HepG2 (cell line): Measurements from ENCODE around the gene MDH2. TPM values are rescaled to one million over a fixed set of nuclear protein-coding genes. Genes with fewer than 3 reads are reported as not detected.
A peak's percentile ranks its signal among the peaks of the same experiment; 100 is the strongest.

Experiments
- ATAC-seq: fragments of 200-7000 bp; cut with Tn5 transposase; 3 replicates; pipeline ENCODE4 v1.9.1; 2020; ENCODE audit warnings: mild to moderate bottlenecking, moderate library complexity
- BruUV-seq: library from RNA; stranded (reverse); fragments of 400-500 nt; replicated peaks from 2 replicates; lab custom pipeline; 2021; lab: Mats Ljungman, UMichigan
- CTCF ChIA-PET: fragments of 300-600 bp; formaldehyde crosslinking; extraction: SDS; loops from one replicate; lab custom pipeline; 2021; ENCODE audit warnings: low total read pairs, inconsistent platforms, low intra/inter-chr PET ratio; lab: Yijun Ruan, JAX
- POLR2A ChIA-PET: fragments of 350-600 bp; sonication (Branson Sonifier 250); formaldehyde crosslinking; loops from one replicate; lab custom pipeline; 2020; ENCODE audit warnings: antibody characterized with exemption, inconsistent platforms; lab: Yijun Ruan, JAX
- DNase-seq: peaks from one replicate; pipeline ENCODE4 v3.0.0-alpha.2; 2015; ENCODE audit warnings: low spot score
- FAIRE-seq: peaks from 3 replicates; lab custom pipeline; 2011; peaks lifted over from hg19 to GRCh38; lab: Jason Lieb, UNC
- H2AFZ ChIP-seq: one replicate; pipeline ENCODE4 v1.6.1; 2011; ENCODE audit warnings: low read length, inconsistent platforms
- H3K27ac ChIP-seq: fragments of 300-600 bp; 3 replicates; pipeline ENCODE4 v1.8.0; 2011; ENCODE audit warnings: mixed run types, mild to moderate bottlenecking, mixed read lengths, low read length, inconsistent platforms; ENCODE audit not compliant: insufficient read depth; ENCODE audit errors: extremely low read length
- H3K27me3 ChIP-seq, 2 experiments: fragments of 200-600 bp in 1 of 2; 2 replicates in 1 of 2; 3 replicates in 1 of 2; pipeline versions ENCODE4 v1.6.0 to v1.8.0; 2011; ENCODE audit warnings: low read length in 2 of 2, mild to moderate bottlenecking in 2 of 2, moderate library complexity in 2 of 2, inconsistent platforms in 1 of 2; ENCODE audit not compliant: insufficient read depth in 2 of 2, control insufficient read depth in 1 of 2
- H3K36me3 ChIP-seq, 2 experiments: fragments of 200-600 bp in 1 of 2; replicated peaks in 1 of 2; 2 replicates in 1 of 2; 3 replicates in 1 of 2; pipeline versions ENCODE4 v1.5.1 to v1.8.0; 2011; ENCODE audit warnings: low read length in 2 of 2, inconsistent platforms in 1 of 2; ENCODE audit not compliant: insufficient read depth in 2 of 2, control insufficient read depth in 1 of 2
- H3K4me1 ChIP-seq: 2 replicates; pipeline ENCODE4 v1.5.1; 2012; ENCODE audit warnings: low read length, inconsistent platforms; ENCODE audit not compliant: insufficient read depth
- H3K4me2 ChIP-seq: 2 replicates; pipeline ENCODE4 v1.6.0; 2011; ENCODE audit warnings: low read depth, low read length, inconsistent platforms
- H3K4me3 ChIP-seq, 3 experiments: fragments of 200-600 bp in 1 of 3; sonication (generic), shearing (Covaris generic) in 1 of 3; replicated peaks in 1 of 3; 2 replicates each; pipeline ENCODE4 v1.5.1; 2011 to 2016; ENCODE audit warnings: low read length in 3 of 3, inconsistent platforms in 2 of 3, low read depth in 2 of 3, mild to moderate bottlenecking in 2 of 3, control low read depth in 1 of 3, mixed read lengths in 1 of 3; ENCODE audit not compliant: insufficient read depth in 1 of 3
- H3K79me2 ChIP-seq: one replicate; pipeline ENCODE4 v1.6.1; 2011; ENCODE audit warnings: low read length, inconsistent platforms; ENCODE audit not compliant: insufficient read depth
- H3K9ac ChIP-seq: 2 replicates; pipeline ENCODE4 v1.6.0; 2011; ENCODE audit warnings: mild to moderate bottlenecking, low read depth, low read length, inconsistent platforms; ENCODE audit not compliant: insufficient read depth
- H3K9me3 ChIP-seq: 2 replicates; pipeline ENCODE4 v1.5.1; 2012; ENCODE audit warnings: mild to moderate bottlenecking, low read length
- H4K20me1 ChIP-seq: 2 replicates; pipeline ENCODE4 v1.6.0; 2011; ENCODE audit warnings: inconsistent platforms, mild to moderate bottlenecking, low read length, moderate library complexity; ENCODE audit not compliant: insufficient read depth
- MAFF ChIP-seq: IDR thresholded peaks from 2 replicates; pipeline ENCODE4 v1.6.1; 2011; ENCODE audit warnings: low read depth, low read length, improper control_type of control experiment
- MAFK ChIP-seq, 2 experiments: IDR thresholded peaks in 1 of 2; conservative IDR thresholded peaks in 1 of 2; 2 replicates each; pipeline ENCODE4 v1.6.1; 2011; ENCODE audit warnings: improper control_type of control experiment in 2 of 2, low read length in 2 of 2
- ZNF230 ChIP-seq: sonication (generic); formaldehyde crosslinking; IDR thresholded peaks from 2 replicates; pipeline ENCODE4 v1.4.0; 2020; ENCODE audit warnings: mild to moderate bottlenecking, missing genetic modification reagents
- ZNF333 ChIP-seq: sonication (generic); formaldehyde crosslinking; IDR thresholded peaks from 2 replicates; pipeline ENCODE4 v1.4.0; 2020; ENCODE audit warnings: mild to moderate bottlenecking, missing genetic modification reagents, borderline replicate concordance
- WGBS: methylation state at CpG from one replicate; pipeline ENCODE4 v1.1.6; 2017; ENCODE audit warnings: low lambda C conversion rate; 5-methylcytosine and 5-hydroxymethylcytosine counted together
- in situ Hi-C: cut with HindIII; loops from 2 replicates; pipeline ENCODE4 v1.10.0; 2017; ENCODE audit warnings: low pct_unique_long_range_greater_than_20kb; ENCODE audit not compliant: extremely low pct_ligation_motif_present
- intact Hi-C: fragments of 100-400 bp; cut with micrococcal nuclease; formaldehyde crosslinking; loops from one replicate; pipeline ENCODE4 v1.10.0; 2022; ENCODE audit not compliant: unreplicated experiment
- polyA plus RNA-seq, 8 experiments: library from polyadenylated mRNA; depleted of rRNA in 3 of 8; stranded (reverse) in 7 of 8; unstranded in 1 of 8; fragments of >200 nt; fragmentation: Illumina TruSeq in 4 of 8; extraction: Trizol in 4 of 8; gene quantifications; 2 replicates each; pipeline versions ENCODE4 v1.2.1 to v1.2.3, GENCODE V29; 2011 to 2016; ENCODE audit warnings: low read depth in 4 of 8, missing spikeins in 1 of 8, mixed read lengths in 1 of 8; ENCODE audit not compliant: insufficient read depth in 1 of 8
- total RNA-seq, 5 experiments: library from RNA; depleted of rRNA; stranded (reverse); fragments of >200 nt; fragmentation: Illumina TruSeq; extraction: Trizol; gene quantifications; 2 replicates each; pipeline ENCODE4 v1.2.3, GENCODE V29; 2016; ENCODE audit warnings: low read depth in 1 of 5
- TF ChIP-seq, protein P1 (sequence below): sonication (generic); formaldehyde crosslinking; IDR thresholded peaks from 2 replicates; pipeline ENCODE4 v1.4.0; 2020; ENCODE audit warnings: missing genetic modification reagents
- TF ChIP-seq, protein P2 (sequence below), 2 experiments: IDR thresholded peaks; 2 replicates each; pipeline ENCODE4 v1.6.1; 2011 to 2012; ENCODE audit warnings: low read length in 2 of 2, borderline replicate concordance in 1 of 2, low read depth in 1 of 2, mild to moderate bottlenecking in 1 of 2, moderate library complexity in 1 of 2
- TF ChIP-seq, protein P3 (sequence below): sonication (generic); formaldehyde crosslinking; conservative IDR thresholded peaks from 2 replicates; pipeline ENCODE4 v1.8.0; 2022; ENCODE audit warnings: low read depth, missing genetic modification reagents

Gene MDH2
- total and polyA plus RNA-seq, 2 of the 13 experiments (the other 11 are each of a cell fraction or from before 2014, with no cell fraction given): 81.4 to 90.3 TPM

DNA sequence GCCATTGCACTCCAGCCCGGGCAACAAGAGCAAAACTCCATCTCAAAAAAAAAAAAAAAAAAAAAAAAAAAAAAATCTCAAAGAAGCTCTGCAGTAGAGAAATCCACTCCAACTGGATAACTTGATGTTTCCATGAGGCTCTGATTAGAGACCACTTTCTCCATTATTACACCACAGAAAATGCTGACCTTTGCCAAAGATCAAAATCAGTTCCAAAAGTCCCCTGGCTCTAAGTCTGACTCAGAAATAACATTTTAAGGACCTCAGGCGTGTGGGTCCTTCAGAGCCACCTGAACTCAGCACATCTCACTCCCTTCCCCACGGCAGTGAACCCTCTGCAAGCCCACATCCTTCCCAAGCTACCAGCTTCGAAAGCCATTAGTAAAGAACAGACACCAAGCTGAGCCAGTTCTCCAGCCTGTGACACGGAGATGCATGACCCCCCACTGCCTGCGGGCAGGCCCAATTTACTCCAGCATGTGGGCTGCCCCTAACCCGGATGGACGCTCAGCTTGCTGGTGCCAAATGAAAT, 39.7 kb upstream of the MDH2 start:
- FAIRE-seq: no peak
- no TSS peak for BruUV-seq

DNA sequence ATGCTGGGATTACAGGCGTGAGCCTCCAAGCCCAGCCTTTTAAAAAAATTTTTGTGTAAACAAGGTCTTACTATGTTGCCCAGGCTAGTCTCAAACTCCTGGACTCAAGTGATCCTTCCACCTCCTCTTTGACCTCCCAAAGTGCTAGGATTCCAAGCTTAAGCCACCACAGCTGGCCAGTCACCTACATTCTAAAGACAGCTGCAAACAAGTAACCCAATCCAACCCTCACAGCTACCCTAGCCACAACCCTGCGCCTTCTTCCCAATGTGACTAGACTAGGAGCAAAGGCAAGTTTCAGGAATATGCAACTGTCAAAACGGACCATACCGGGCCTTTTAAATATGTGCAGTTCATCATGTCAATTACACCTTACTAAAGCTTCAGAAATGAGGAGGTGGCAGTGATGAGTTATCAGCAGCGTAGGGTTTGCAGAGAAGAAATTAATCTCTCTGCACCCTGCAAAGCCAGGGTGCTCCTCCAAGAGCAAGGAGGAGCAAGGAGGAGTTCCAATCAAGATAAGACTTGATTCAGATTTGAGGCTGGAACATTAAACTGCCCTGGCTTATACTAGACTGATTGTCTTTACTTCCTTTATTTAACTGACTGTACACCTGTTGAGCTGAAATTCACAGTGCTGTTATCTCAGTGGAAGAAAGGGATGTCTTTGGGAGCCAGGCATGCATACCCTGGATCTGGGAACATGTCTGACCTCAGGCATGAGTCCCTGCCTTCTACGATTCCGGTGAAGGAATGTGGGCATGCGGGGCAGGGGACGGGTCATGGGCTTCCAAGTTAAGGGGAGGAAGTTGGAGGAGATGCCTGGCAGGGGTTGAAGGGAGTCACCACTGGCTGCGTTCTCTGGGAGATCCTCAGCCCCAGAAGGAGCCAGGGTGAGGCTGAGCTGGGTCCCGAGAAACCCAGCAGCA, 38.0 kb upstream of the MDH2 start:
- ChIA-PET CTCF (no interaction called here), POLR2A (no interaction called here)
- H3K9me3 ChIP-seq: no peaks in the 10 kb centered on the region
- no peak overlapping the region for H2AFZ ChIP-seq
- H3K4me1 ChIP-seq: no peaks in the 10 kb centered on the region
- no peak overlapping the region for H3K4me2 ChIP-seq
- H3K9ac ChIP-seq: no peak overlapping the region
- H3K4me3 ChIP-seq: no peak overlapping the region
- 94% methylated on average over 9 of the region's 11 CpGs for WGBS
- FAIRE-seq (no peak), ATAC-seq (no peak), DNase-seq (no peak)
- peaks cover 1 to 14% of the 10 kb centered on the region in 2 experiments; a peak in 3 of 5 replicates for H3K36me3 ChIP-seq
- no peaks in the 10 kb centered on the region for H3K79me2 ChIP-seq
- H4K20me1 ChIP-seq: no peaks in the 10 kb centered on the region
- intact Hi-C loops: no loop called here
- in situ Hi-C loops: no loop called here
- H3K27ac ChIP-seq: no peak overlapping the region
- H3K27me3 ChIP-seq: no peaks in the 10 kb centered on the region
- no TSS peak for BruUV-seq
- no peak for TF ChIP-seq ZNF333 (CRISPR knock-in tag)
- TF ChIP-seq, protein P1, sequence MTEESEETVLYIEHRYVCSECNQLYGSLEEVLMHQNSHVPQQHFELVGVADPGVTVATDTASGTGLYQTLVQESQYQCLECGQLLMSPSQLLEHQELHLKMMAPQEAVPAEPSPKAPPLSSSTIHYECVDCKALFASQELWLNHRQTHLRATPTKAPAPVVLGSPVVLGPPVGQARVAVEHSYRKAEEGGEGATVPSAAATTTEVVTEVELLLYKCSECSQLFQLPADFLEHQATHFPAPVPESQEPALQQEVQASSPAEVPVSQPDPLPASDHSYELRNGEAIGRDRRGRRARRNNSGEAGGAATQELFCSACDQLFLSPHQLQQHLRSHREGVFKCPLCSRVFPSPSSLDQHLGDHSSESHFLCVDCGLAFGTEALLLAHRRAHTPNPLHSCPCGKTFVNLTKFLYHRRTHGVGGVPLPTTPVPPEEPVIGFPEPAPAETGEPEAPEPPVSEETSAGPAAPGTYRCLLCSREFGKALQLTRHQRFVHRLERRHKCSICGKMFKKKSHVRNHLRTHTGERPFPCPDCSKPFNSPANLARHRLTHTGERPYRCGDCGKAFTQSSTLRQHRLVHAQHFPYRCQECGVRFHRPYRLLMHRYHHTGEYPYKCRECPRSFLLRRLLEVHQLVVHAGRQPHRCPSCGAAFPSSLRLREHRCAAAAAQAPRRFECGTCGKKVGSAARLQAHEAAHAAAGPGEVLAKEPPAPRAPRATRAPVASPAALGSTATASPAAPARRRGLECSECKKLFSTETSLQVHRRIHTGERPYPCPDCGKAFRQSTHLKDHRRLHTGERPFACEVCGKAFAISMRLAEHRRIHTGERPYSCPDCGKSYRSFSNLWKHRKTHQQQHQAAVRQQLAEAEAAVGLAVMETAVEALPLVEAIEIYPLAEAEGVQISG (CRISPR knock-in tag): no peak
- no peak for TF ChIP-seq ZNF230
- TF ChIP-seq, protein P2, sequence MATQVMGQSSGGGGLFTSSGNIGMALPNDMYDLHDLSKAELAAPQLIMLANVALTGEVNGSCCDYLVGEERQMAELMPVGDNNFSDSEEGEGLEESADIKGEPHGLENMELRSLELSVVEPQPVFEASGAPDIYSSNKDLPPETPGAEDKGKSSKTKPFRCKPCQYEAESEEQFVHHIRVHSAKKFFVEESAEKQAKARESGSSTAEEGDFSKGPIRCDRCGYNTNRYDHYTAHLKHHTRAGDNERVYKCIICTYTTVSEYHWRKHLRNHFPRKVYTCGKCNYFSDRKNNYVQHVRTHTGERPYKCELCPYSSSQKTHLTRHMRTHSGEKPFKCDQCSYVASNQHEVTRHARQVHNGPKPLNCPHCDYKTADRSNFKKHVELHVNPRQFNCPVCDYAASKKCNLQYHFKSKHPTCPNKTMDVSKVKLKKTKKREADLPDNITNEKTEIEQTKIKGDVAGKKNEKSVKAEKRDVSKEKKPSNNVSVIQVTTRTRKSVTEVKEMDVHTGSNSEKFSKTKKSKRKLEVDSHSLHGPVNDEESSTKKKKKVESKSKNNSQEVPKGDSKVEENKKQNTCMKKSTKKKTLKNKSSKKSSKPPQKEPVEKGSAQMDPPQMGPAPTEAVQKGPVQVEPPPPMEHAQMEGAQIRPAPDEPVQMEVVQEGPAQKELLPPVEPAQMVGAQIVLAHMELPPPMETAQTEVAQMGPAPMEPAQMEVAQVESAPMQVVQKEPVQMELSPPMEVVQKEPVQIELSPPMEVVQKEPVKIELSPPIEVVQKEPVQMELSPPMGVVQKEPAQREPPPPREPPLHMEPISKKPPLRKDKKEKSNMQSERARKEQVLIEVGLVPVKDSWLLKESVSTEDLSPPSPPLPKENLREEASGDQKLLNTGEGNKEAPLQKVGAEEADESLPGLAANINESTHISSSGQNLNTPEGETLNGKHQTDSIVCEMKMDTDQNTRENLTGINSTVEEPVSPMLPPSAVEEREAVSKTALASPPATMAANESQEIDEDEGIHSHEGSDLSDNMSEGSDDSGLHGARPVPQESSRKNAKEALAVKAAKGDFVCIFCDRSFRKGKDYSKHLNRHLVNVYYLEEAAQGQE (IDR thresholded peaks at IDR 0.05; ENCODE audit: borderline replicate concordance in 1 of 2, low read depth in 1 of 2, low read length in 2 of 2): no peak

More for the DNA sequence above, 39.7 kb upstream of the MDH2 start:
- DNase-seq (no peak), ATAC-seq (no peak)
- in situ Hi-C loops: no loop called here
- TF ChIP-seq, protein P3, sequence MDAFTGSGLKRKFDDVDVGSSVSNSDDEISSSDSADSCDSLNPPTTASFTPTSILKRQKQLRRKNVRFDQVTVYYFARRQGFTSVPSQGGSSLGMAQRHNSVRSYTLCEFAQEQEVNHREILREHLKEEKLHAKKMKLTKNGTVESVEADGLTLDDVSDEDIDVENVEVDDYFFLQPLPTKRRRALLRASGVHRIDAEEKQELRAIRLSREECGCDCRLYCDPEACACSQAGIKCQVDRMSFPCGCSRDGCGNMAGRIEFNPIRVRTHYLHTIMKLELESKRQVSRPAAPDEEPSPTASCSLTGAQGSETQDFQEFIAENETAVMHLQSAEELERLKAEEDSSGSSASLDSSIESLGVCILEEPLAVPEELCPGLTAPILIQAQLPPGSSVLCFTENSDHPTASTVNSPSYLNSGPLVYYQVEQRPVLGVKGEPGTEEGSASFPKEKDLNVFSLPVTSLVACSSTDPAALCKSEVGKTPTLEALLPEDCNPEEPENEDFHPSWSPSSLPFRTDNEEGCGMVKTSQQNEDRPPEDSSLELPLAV (CRISPR knock-in tag): no peak
- TF ChIP-seq MAFK (conservative IDR thresholded peaks at IDR 0.05 in 1 of 2, IDR thresholded peaks at IDR 0.05 in 1 of 2; ENCODE audit: low read length in 2 of 2): peak; percentile 48; a peak in 3 of 4 replicates
- 0 out of 2 replicates have a peak, but pooled peaks have one; percentile 27 for TF ChIP-seq MAFF
- Histone ChIP-seq H3K79me2 (no peaks in the 10 kb centered on the region), H3K9me3 (no peaks in the 10 kb centered on the region), H3K4me3 (no peak overlapping the region), H2AFZ (no peak overlapping the region), H3K27ac (no peak overlapping the region), H3K4me2 (no peak overlapping the region), H3K27me3 (no peaks in the 10 kb centered on the region), H4K20me1 (no peaks in the 10 kb centered on the region), H3K4me1 (no peaks in the 10 kb centered on the region), H3K36me3 (peaks cover 2 to 22% of the 10 kb centered on the region in 2 experiments; a peak in 3 of 5 replicates), H3K9ac (no peak overlapping the region)
- intact Hi-C loops: no loop called here
- WGBS: 86% methylated on average over 8 of the region's 8 CpGs
- ChIA-PET POLR2A (no interaction called here), CTCF (no interaction called here)
